A204.1 (cell line): ENCODE measurements around the gene GALNT15.

Source experiments
- FAIRE-seq: peaks from 2 replicates; lab custom pipeline; 2012; peaks lifted over from hg19 to GRCh38; lab: Jason Lieb, UNC

GALNT15 gene

DNA sequence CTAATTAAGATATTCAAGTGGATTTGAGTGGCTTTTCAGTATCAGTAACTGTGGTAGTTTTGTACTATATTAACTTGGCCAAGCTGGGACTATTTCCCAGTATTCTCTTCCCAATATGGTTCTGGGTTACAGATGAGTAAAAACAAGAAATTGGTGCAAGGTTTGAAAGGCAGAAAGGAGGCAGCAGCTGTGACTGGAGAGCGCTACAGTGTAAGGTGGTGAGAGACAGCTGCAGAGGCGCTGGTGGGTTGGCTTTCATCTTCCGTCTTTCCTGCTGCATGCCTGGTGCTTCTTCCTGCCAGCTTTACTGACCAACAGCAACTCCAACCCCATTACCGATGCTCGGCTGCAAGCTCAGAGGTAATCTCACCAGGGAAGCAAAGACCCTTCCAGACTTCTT lies 80.4 kb downstream of the GALNT15 start:
- FAIRE-seq = no peak

- no peak for FAIRE-seq
Observed at GRCh38 chr3:16255326-16255725, 80.8 kb downstream of the GALNT15 start.

- FAIRE-seq = no peak
Observed at GRCh38 chr3:16255726-16256125, 81.2 kb downstream of the GALNT15 start.

DNA sequence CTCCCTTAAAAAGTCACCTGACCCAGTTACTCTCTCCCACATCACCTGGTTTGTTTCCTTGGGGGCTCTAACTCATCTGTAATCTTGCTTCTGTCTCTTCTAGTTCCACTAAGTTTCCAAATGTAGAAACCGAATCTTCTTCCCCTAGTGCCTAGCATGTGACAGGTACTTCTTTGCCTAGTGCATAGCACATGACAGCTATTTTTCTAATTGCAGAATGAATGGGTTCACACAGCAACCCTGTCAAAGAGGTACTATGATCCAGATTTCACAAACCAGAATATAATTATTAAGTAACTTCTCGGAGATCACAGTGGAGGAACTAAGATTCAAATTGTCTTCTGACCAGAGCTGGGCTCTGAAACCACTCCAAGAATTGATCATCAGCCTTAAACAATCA lies 82.8 kb downstream of the GALNT15 start:
- FAIRE-seq = no peak

DNA sequence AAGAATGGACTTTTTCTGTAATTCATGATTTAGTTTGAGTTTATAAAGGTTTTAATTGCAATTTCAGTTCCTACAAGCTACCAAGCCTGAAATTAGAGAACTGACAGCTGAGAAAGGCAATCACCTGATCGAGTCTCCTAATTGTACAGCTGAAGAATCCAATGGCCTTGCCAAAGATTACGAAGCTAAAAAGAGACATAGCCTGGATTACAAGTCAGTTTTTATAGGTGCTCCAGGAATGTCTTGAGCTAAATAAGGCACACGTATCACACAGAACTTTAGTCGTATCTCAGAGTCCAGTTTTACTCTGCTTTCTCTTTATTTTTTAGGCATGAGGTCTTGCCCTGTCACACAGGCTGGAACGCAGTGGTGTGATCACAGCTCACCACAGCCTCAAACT lies 83.7 kb downstream of the GALNT15 start:
- FAIRE-seq = no peak

DNA sequence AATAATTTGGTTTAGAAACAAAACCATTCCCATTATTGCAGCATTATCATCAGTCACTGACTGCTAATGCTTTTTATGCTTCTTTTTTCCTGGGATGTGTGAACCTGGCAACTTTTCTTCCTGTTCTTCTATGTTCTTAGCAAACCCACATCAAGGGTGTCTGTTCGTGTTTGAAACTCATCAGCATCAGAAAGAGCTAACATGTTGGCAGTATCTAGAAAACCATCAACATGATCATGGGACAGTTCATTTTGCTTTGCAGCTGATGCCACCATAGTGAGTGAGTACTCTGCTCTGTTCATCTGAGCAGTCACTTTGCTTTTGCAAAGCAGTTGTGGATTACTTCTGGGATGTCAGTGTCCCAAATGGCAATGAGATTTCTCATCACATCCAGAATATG lies 84.4 kb downstream of the GALNT15 start:
- no peak for FAIRE-seq

DNA sequence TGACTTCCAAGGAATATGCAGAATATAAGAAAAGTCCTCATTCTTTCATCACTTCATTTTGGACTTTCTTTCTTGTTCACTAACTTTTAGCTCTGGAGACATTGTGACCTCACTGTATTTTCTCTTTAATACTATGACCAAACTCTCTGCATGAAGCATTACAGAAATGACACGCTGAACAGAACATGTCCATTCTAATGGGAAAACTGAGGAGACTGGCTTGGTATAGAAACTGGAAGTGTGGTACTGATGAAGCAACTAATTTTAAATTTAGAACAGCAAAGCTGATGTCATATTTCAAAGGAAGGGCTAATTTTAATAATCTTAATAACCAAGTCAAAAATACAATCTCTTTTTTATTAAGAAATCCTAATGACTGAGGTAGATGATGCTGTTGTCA lies 85.6 kb downstream of the GALNT15 start:
- no peak for FAIRE-seq

DNA sequence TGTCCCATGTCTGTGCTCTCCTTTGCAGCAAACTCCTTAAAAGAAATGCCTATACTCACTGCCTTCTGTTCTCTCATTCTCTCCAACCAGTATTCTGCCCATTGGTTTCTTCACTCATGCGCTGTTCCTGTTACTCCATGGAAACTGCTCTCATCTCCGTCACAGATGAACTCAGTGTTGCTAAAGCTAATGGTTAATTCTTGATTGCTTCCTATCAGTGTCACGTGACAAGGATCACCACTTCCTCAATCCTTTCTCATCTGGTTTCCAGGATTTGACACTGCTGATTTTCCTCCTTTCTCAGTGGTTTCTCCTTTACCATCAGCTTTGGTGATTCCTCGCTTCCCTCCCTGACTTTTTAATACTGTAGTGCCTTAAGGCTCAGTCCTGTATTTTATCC lies 87.7 kb downstream of the GALNT15 start:
- FAIRE-seq = no peak

GRCh38 chr3:16264174-16264707 lies 89.8 kb downstream of the GALNT15 start:
- FAIRE-seq = no peak

- peak; percentile 98 for FAIRE-seq
Observed at GRCh38 chr3:16264708-16265454, 90.4 kb downstream of the GALNT15 start, which contains the start of the genes DPH3 and OXNAD1. TSS of gene DPH3 (minus strand) at chr3:16264943. CDS start at chr3:16264876, 67 bp downstream. TSS of gene OXNAD1 (plus strand) at chr3:16265212. CDS start at chr3:16270953, 5,741 bp downstream.

GRCh38 chr3:16265455-16265786 lies 90.9 kb downstream of the GALNT15 start:
- no peak for FAIRE-seq

DNA sequence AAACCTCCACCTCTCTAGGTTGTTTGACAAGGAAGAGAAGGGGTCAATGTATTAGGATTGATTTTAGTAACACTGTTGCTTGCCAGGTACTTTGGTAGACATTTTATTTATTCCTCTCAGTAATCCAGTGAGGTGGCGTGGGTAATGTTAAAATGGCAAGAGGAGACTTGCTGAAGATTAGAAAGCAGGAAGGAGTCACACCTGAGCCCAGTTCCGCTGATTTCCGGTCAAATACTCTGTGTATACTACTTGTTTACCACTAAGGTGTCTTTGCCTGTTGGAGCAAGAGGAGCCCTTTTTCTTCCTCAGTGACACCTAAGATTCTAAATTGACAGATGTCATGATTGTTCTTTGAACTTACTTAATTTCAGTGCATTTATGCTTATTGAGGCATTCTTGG lies 92.2 kb downstream of the GALNT15 start:
- no peak for FAIRE-seq

GRCh38 chr3:16270855-16271254 lies 96.4 kb downstream of the GALNT15 start:
- FAIRE-seq = no peak

DNA sequence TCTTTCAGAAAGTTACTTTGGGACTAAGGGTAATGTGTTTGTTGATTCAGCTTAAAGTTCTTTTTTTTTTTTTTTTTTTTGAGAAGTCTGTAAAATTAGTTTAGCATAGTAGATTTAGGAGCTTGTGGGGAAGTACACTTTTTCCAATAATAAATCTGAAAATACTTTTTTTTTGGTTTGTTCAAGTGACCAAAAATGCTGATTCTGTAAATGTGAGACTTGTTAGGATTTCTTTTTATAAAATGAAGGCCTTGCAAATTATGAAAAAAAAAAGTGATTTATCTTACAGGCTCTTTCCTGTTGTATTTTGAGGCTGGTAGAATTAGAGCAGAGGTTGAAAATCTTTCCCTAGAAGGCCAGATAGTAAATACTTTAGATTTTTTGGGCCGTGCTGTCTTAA lies 98.1 kb downstream of the GALNT15 start:
- peak; percentile 3 for FAIRE-seq

DNA sequence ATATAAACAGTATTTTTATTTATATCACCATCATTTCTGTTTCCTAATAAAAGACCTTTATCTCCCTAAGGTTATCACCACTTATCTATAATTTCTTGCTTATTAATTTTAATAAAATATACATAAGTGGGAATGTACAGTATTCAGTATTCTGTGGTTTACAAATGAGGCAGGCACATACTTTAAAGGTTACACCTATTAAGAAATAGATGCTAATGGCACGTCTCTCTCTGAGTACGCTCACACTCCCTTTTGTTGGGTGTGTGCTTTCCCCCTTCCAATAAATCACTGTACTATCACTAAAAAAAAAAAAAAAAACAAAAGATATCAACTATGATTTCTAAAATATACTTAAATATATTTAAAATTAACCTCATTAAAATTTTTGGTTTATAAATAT lies 99.4 kb downstream of the GALNT15 start:
- peak; percentile 87 for FAIRE-seq

DNA sequence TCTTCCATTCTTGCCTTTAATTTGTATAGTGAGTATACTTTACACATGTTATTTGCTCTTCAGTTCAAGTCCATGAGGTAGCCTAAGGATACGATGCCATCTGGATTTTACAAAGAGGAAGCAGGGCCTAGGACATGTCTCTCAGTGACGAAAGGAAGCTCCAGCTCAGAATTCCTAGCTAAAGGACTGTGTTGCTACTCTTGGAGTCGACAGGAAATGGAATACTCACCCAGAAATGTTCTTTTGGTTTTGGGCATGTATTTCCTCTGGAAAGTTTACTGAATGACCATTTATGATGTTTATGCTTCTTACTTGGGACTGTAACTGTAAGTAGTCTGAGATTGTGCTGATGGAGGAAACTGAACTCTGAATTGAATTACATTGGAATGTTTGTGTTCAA lies 103.0 kb downstream of the GALNT15 start:
- no peak for FAIRE-seq

GRCh38 chr3:16279010-16279801 lies 104.7 kb downstream of the GALNT15 start:
- no peak for FAIRE-seq

DNA sequence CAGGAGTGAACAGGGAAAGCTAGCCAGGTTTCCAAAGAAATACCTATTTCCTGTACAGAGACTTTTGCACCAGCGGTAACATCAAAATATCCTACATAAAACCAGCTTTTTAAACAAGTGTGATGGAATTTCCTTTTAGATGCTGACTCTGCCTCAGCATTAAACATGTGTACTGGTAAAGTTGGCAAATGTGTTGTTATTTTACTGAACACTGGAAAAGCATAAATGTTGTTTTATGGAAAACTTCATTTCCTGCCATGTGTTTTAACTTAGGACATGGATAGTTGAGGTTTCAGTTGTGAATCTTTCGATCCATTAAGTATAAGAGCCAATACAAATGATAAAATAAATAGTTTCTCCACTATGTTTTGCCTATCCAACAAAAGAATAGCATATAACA lies 106.2 kb downstream of the GALNT15 start:
- FAIRE-seq = no peak
